Activated T-helper 9 cell treated with anti-CD3 and anti-CD28 coated beads, Interleukin-2, amount 50 U/mL, for 16 hours (primary cell): ENCODE results near the gene ZBTB44.
"Not testable (repeated sequence)": the region's sequence is repeated elsewhere in the genome, so short reads cannot be mapped to it uniquely, and the experiment has no call there.

ENCODE experiments used
- DNase-seq: peaks from one replicate; pipeline ENCODE4 v3.0.0-alpha.2; 2020; ENCODE audit warnings: low read depth

The ZBTB44 gene

GRCh38 chr11:130246738-130247137, 68.0 kb downstream of the ZBTB44 start:
- DNase-seq: no peak

GRCh38 chr11:130246270-130246669, 68.4 kb downstream of the ZBTB44 start:
- no peak for DNase-seq

GRCh38 chr11:130245375-130245774, 69.3 kb downstream of the ZBTB44 start:
- DNase-seq: not testable (repeated sequence)

- no peak for DNase-seq
Observed at GRCh38 chr11:130244848-130245247, 69.9 kb downstream of the ZBTB44 start.

GRCh38 chr11:130243816-130244215, 70.9 kb downstream of the ZBTB44 start:
- no peak for DNase-seq

- DNase-seq: no peak
Observed at GRCh38 chr11:130241713-130242112, 73.0 kb downstream of the ZBTB44 start.

- no peak for DNase-seq
Observed at GRCh38 chr11:130237282-130238006, 77.3 kb downstream of the ZBTB44 start.

GRCh38 chr11:130234315-130234714, 80.4 kb downstream of the ZBTB44 start:
- no peak for DNase-seq

- not testable (repeated sequence) for DNase-seq
Observed at GRCh38 chr11:130233888-130234287, 80.8 kb downstream of the ZBTB44 start.

- not testable (repeated sequence) for DNase-seq
Observed at GRCh38 chr11:130233486-130233885, 81.2 kb downstream of the ZBTB44 start.

GRCh38 chr11:130227373-130227772, 87.3 kb downstream of the ZBTB44 start:
- DNase-seq: no peak

GRCh38 chr11:130223291-130223971, 91.3 kb downstream of the ZBTB44 start:
- DNase-seq: no peak

- DNase-seq: no peak
Observed at GRCh38 chr11:130220311-130221035, 94.2 kb downstream of the ZBTB44 start.

GRCh38 chr11:130219148-130219547, 95.6 kb downstream of the ZBTB44 start:
- no peak for DNase-seq

- no peak for DNase-seq
Observed at GRCh38 chr11:130218501-130219070, 96.1 kb downstream of the ZBTB44 start.

GRCh38 chr11:130217133-130218031, 97.3 kb downstream of the ZBTB44 start:
- no peak for DNase-seq

- no peak for DNase-seq
Observed at GRCh38 chr11:130216591-130217132, 98.1 kb downstream of the ZBTB44 start.

GRCh38 chr11:130216221-130216550, 98.5 kb downstream of the ZBTB44 start:
- DNase-seq: no peak

- no peak for DNase-seq
Observed at GRCh38 chr11:130215531-130216220, 99.0 kb downstream of the ZBTB44 start.

- DNase-seq: no peak
Observed at GRCh38 chr11:130214861-130215530, 99.7 kb downstream of the ZBTB44 start.
